Endothelial cell of umbilical vein (primary cell): ENCODE data around the gene THSD4.

Experiments
- EZH2 ChIP-seq: IDR thresholded peaks from 2 replicates; pipeline ENCODE4 v1.6.1; 2012; ENCODE audit warnings: borderline replicate concordance, low read depth, mild to moderate bottlenecking, moderate library complexity, low read length, inconsistent platforms; ENCODE audit not compliant: severe bottlenecking
- FOS ChIP-seq: IDR thresholded peaks from 2 replicates; pipeline ENCODE4 v1.6.1; 2011; ENCODE audit warnings: mild to moderate bottlenecking, low read length, moderate library complexity, borderline replicate concordance; ENCODE audit not compliant: insufficient read depth
- JUN ChIP-seq: IDR thresholded peaks from 2 replicates; pipeline ENCODE4 v1.6.1; 2011; ENCODE audit warnings: borderline replicate concordance, low read depth; ENCODE audit not compliant: insufficient read length, insufficient read depth
- MYC ChIP-seq: IDR thresholded peaks from one replicate; pipeline ENCODE4 v1.6.1; 2011; ENCODE audit warnings: mild to moderate bottlenecking, low read depth, low read length
- POLR2A ChIP-seq: IDR thresholded peaks from 2 replicates; pipeline ENCODE4 v1.6.1; 2012; ENCODE audit warnings: low read depth, mild to moderate bottlenecking, control low read depth, low read length
- POLR2AphosphoS5 ChIP-seq: IDR thresholded peaks from 2 replicates; pipeline ENCODE4 v1.6.1; 2012; ENCODE audit warnings: low read depth, mild to moderate bottlenecking, control low read depth, low read length, moderate library complexity; ENCODE audit not compliant: insufficient read depth
- TF ChIP-seq, protein P1 (sequence below), 2 donors: IDR thresholded peaks; 1 replicate in 1 of 2; 2 replicates in 1 of 2; pipeline ENCODE4 v1.5.1; 2011; ENCODE audit warnings: low read length in 2 of 2, mild to moderate bottlenecking in 2 of 2, moderate library complexity in 2 of 2, control low read depth in 1 of 2, inconsistent platforms in 1 of 2, low read depth in 1 of 2; ENCODE audit not compliant: insufficient read depth in 1 of 2; ENCODE audit errors: extremely low read depth in 1 of 2
- TF ChIP-seq, protein P2 (sequence below): IDR thresholded peaks from 2 replicates; pipeline ENCODE4 v1.6.1; 2011; ENCODE audit not compliant: insufficient read depth, insufficient read length

DNA sequence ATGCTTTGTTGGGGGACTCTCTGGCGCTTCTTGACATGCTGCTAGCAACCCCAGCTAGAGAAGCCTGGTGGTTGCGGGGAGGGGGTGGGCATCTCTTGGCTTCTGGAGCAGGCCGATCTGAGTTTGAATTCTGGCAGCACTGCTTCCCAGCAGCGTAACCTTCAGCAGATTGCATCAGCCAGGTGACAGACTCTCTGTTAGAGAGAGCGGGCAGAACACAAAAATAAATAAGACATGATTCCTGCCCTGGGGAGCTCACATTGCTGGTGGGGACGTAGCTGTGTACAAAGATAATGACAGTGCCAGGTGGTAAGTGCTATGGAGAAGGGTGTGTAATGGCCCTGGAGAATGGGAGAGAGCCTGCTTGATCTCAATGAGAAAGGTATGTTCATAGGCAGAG is 87.4 kb downstream of the THSD4 start:
- TF ChIP-seq, protein P1, sequence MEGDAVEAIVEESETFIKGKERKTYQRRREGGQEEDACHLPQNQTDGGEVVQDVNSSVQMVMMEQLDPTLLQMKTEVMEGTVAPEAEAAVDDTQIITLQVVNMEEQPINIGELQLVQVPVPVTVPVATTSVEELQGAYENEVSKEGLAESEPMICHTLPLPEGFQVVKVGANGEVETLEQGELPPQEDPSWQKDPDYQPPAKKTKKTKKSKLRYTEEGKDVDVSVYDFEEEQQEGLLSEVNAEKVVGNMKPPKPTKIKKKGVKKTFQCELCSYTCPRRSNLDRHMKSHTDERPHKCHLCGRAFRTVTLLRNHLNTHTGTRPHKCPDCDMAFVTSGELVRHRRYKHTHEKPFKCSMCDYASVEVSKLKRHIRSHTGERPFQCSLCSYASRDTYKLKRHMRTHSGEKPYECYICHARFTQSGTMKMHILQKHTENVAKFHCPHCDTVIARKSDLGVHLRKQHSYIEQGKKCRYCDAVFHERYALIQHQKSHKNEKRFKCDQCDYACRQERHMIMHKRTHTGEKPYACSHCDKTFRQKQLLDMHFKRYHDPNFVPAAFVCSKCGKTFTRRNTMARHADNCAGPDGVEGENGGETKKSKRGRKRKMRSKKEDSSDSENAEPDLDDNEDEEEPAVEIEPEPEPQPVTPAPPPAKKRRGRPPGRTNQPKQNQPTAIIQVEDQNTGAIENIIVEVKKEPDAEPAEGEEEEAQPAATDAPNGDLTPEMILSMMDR (IDR thresholded peaks at IDR 0.05; ENCODE audit: extremely low read depth in 1 of 2, insufficient read depth in 1 of 2, low read depth in 1 of 2, low read length in 2 of 2) = no peak
- TF ChIP-seq EZH2 = no peak
- TF ChIP-seq FOS = no peak
- TF ChIP-seq POLR2AphosphoS5 = no peak
- TF ChIP-seq, protein P2, sequence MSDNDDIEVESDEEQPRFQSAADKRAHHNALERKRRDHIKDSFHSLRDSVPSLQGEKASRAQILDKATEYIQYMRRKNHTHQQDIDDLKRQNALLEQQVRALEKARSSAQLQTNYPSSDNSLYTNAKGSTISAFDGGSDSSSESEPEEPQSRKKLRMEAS = no peak
- no peak for TF ChIP-seq POLR2A
- no peak for TF ChIP-seq JUN
- TF ChIP-seq MYC = no peak
